ENCODE results near the gene XRCC5. TPM values are rescaled to one million over a fixed set of nuclear protein-coding genes. Genes with fewer than 3 reads are reported as not detected.

XRCC5 gene
- total RNA-seq, 1 experiment from 2014 or later, result 424 TPM

GRCh38 chr2:216081012-216081411, 28.1 kb upstream of the XRCC5 start:
- peak overlapping the region; percentile 88 for H3K4me2 ChIP-seq (ENCODE audit: low read length)
- H3K27ac ChIP-seq (ENCODE audit: low read depth, low read length), result peak overlapping the region; percentile 16; the same call in 1 of the 2 replicates
- no peaks in the 10 kb centered on the region for H3K9me2 ChIP-seq (ENCODE audit: insufficient read depth)
- ChIA-PET RAD21 (ENCODE audit: low non-redundant PET in 1 of 2, low total read pairs in 2 of 2, uncharacterized antibody in 2 of 2, unreplicated experiment in 2 of 2) (no interaction called here), POLR2A (interaction anchor here (0.8 to 1.3 kb wide), 3 partner anchors 11 to 29 kb away, joined by 3 to 4 read pairs (median 4); partner anchors contain the start of gene XRCC5), CTCF (interaction anchor here (0.8 to 1.3 kb wide), 4 partner anchors 11 to 58 kb away, joined by 3 to 6 read pairs (median 4); partner anchors contain the start of gene XRCC5)
- TF ChIP-seq YY1 (IDR thresholded peaks at IDR 0.05; ENCODE audit: extremely low read depth, insufficient replicate concordance, low read depth, low read length), result no peak
- TF ChIP-seq JUND (IDR thresholded peaks at IDR 0.05), result no peak
- no peak for TF ChIP-seq CTCF (IDR thresholded peaks at IDR 0.05 in 2 of 3, conservative IDR thresholded peaks at IDR 0.05 in 1 of 3; ENCODE audit: borderline replicate concordance in 1 of 3, insufficient read depth in 1 of 3, low read depth in 2 of 3, low read length in 2 of 3)
- no peak for TF ChIP-seq ZBTB33 (IDR thresholded peaks at IDR 0.05; ENCODE audit: extremely low read depth, insufficient replicate concordance, low read length)
- TF ChIP-seq MAX (IDR thresholded peaks at IDR 0.05), result no peak
- no peak for TF ChIP-seq FOSL1 (IDR thresholded peaks at IDR 0.05; ENCODE audit: low read depth)
- TF ChIP-seq SP1 (IDR thresholded peaks at IDR 0.05; ENCODE audit: low read depth), result no peak
- TF ChIP-seq TCF7L2 (IDR thresholded peaks at IDR 0.05; ENCODE audit: borderline replicate concordance, extremely low read depth, insufficient read depth, insufficient read length), result no peak
- no peak for TF ChIP-seq CEBPB (IDR thresholded peaks at IDR 0.05; ENCODE audit: low read depth)
- no peak for TF ChIP-seq REST (IDR thresholded peaks at IDR 0.05; ENCODE audit: low read depth)
- TF ChIP-seq RAD21 (IDR thresholded peaks at IDR 0.05; ENCODE audit: low read depth), result no peak
- no peak for TF ChIP-seq POLR2A (IDR thresholded peaks at IDR 0.05; ENCODE audit: borderline replicate concordance, extremely low read depth, insufficient read depth, insufficient read length)
- TF ChIP-seq EZH2 (IDR thresholded peaks at IDR 0.05), result no peak
- no peak for TF ChIP-seq ZFX (IDR thresholded peaks at IDR 0.05)
- TF ChIP-seq POLR2AphosphoS5 (IDR thresholded peaks at IDR 0.05; ENCODE audit: low read depth, low read length), result no peak
- TF ChIP-seq ELF1 (IDR thresholded peaks at IDR 0.05; ENCODE audit: borderline replicate concordance, low read depth), result no peak
- no peak for TF ChIP-seq SRF (IDR thresholded peaks at IDR 0.05; ENCODE audit: low read depth)
- TF ChIP-seq ATF3 (IDR thresholded peaks at IDR 0.05), result no peak
- no peak for TF ChIP-seq EZH2phosphoT487 (IDR thresholded peaks at IDR 0.05; ENCODE audit: borderline replicate concordance)
- TF ChIP-seq SIN3A (IDR thresholded peaks at IDR 0.05; ENCODE audit: low read depth), result no peak
- H3K9me3 ChIP-seq (ENCODE audit: control insufficient read depth in 1 of 2, insufficient read depth in 1 of 2, low read depth in 1 of 2, low read length in 2 of 2), result no peaks in the 10 kb centered on the region
- peak overlapping the region; percentile 66 for H3K9ac ChIP-seq (ENCODE audit: low read length)
- H3K36me3 ChIP-seq (ENCODE audit: control insufficient read depth in 1 of 2, insufficient read depth in 2 of 2, low read length in 2 of 2), result no peaks in the 10 kb centered on the region
- peak overlapping the region; percentile 74 to 76 for H3K4me3 ChIP-seq (replicated peaks in 1 of 2; ENCODE audit: low read depth in 1 of 2, low read length in 2 of 2)
- peak; percentile 7 for ATAC-seq
- BruUV-seq (replicated peaks), result no TSS peak
- no peaks in the 10 kb centered on the region for H3K27me3 ChIP-seq (ENCODE audit: insufficient read depth, low read length)
- no peaks in the 10 kb centered on the region; the same call in 1 of the 2 replicates for H3K79me2 ChIP-seq (ENCODE audit: insufficient read depth, low read length)
- no peak for DNase-seq (ENCODE audit: low read depth, low spot score)
- H3K4me1 ChIP-seq (ENCODE audit: control insufficient read depth in 1 of 2, insufficient read depth in 2 of 2, low read length in 2 of 2), result peaks cover 4 to 13% of the 10 kb centered on the region in 2 experiments; a peak in 3 of 4 replicates
- peak overlapping the region; percentile 29 for H2AFZ ChIP-seq (ENCODE audit: low read depth, low read length, poor library complexity, severe bottlenecking)
- intact Hi-C loops (cut with micrococcal nuclease), result no loop called here
- no peaks in the 10 kb centered on the region for H4K20me1 ChIP-seq (ENCODE audit: insufficient read depth)

Measured in HCT116 (cell line).